LNCAP (cell line): ENCODE data around the gene BDKRB2.

Source experiments
- CTCF ChIP-seq: fragments of 450-650 bp; IDR thresholded peaks from 2 replicates; pipeline ENCODE4 v1.5.1; 2017; ENCODE audit warnings: mild to moderate bottlenecking

BDKRB2 gene

GRCh38 chr14:96285667-96286066, 81.0 kb downstream of the BDKRB2 start:
- TF ChIP-seq CTCF, result no peak

GRCh38 chr14:96286251-96286650, 81.6 kb downstream of the BDKRB2 start:
- TF ChIP-seq CTCF, result no peak

- no peak for TF ChIP-seq CTCF
Observed at GRCh38 chr14:96287856-96288255, 83.2 kb downstream of the BDKRB2 start.
